Measurements from ENCODE around the gene OSBPL3. TPM values are rescaled to one million over a fixed set of nuclear protein-coding genes. Genes with fewer than 3 reads are reported as not detected.
A peak's percentile ranks its signal among the peaks of the same experiment; 100 is the strongest.

Gene OSBPL3
- total RNA-seq, 2 experiments from 2014 or later, result 41.2 to 45.1 TPM

- Mint-ChIP-seq H3K27ac (no peak overlapping the region), H3K4me1 (ENCODE audit: low read depth) (peaks cover 65% of the 10 kb centered on the region)
- POLR2A ChIA-PET, result no interaction called here
These were observed 30.1 kb downstream of the OSBPL3 start for GRCh38 chr7:24949884-24950283.

GRCh38 chr7:24948739-24949138, 31.2 kb downstream of the OSBPL3 start:
- intact Hi-C loops (cut with micrococcal nuclease), result loop anchor here (1.0 kb wide), 1 partner anchor 18 kb away; no protein-coding TSS in a partner anchor
- Mint-ChIP-seq H3K27ac (peak overlapping the region; percentile 3), H3K36me3 (no peaks in the 10 kb centered on the region), H3K4me3 (no peak overlapping the region), H3K9me3 (no peaks in the 10 kb centered on the region), H3K27me3 (no peaks in the 10 kb centered on the region), H3K4me1 (ENCODE audit: low read depth) (peaks cover 59% of the 10 kb centered on the region)
- ChIA-PET POLR2A (interaction anchor here (1.3 to 1.9 kb wide), 2 partner anchors 24 to 122 kb away, joined by 3 to 5 read pairs; no protein-coding TSS in a partner anchor), CTCF (interaction anchor here (1.1 to 6.1 kb wide), 4 partner anchors 32 to 150 kb away, joined by 3 to 30 read pairs (median 4); partner anchors contain the start of gene OSBPL3)
- DNase-seq, result no peak

More at GRCh38 chr7:24949884-24950283, 30.1 kb downstream of the OSBPL3 start:
- no peak overlapping the region for H3K4me3 Mint-ChIP-seq
- no peaks in the 10 kb centered on the region for H3K9me3 Mint-ChIP-seq
- no peaks in the 10 kb centered on the region for H3K36me3 Mint-ChIP-seq
- CTCF ChIA-PET, result interaction anchor here (0.8 to 6.1 kb wide), 3 partner anchors 31 to 137 kb away, joined by 3 to 30 read pairs (median 3); partner anchors contain the start of gene OSBPL3
- no peak for DNase-seq
- intact Hi-C loops (cut with micrococcal nuclease), result loop anchor here (1.0 kb wide), 1 partner anchor 16 kb away; no protein-coding TSS in a partner anchor
- no peaks in the 10 kb centered on the region for H3K27me3 Mint-ChIP-seq

GRCh38 chr7:24946467-24946866, 33.5 kb downstream of the OSBPL3 start:
- no peaks in the 10 kb centered on the region for H3K36me3 Mint-ChIP-seq

GRCh38 chr7:24945899-24946298, 34.1 kb downstream of the OSBPL3 start:
- Mint-ChIP-seq H3K4me1 (ENCODE audit: low read depth) (peaks cover 56% of the 10 kb centered on the region), H3K4me3 (no peak overlapping the region), H3K9me3 (no peaks in the 10 kb centered on the region), H3K27me3 (no peaks in the 10 kb centered on the region), H3K36me3 (no peaks in the 10 kb centered on the region), H3K27ac (no peak overlapping the region)
- ChIA-PET CTCF (interaction anchor here (1.5 to 6.1 kb wide), 2 partner anchors 11 to 35 kb away, joined by 3 to 30 read pairs; partner anchors contain the start of gene OSBPL3), POLR2A (no interaction called here)
- intact Hi-C loops (cut with micrococcal nuclease), result no loop called here
- DNase-seq, result no peak

More at GRCh38 chr7:24946467-24946866, 33.5 kb downstream of the OSBPL3 start:
- POLR2A ChIA-PET, result no interaction called here
- intact Hi-C loops (cut with micrococcal nuclease), result no loop called here
- Mint-ChIP-seq H3K4me1 (ENCODE audit: low read depth) (peaks cover 60% of the 10 kb centered on the region), H3K27me3 (no peaks in the 10 kb centered on the region), H3K9me3 (no peaks in the 10 kb centered on the region), H3K4me3 (no peak overlapping the region), H3K27ac (no peak overlapping the region)
- CTCF ChIA-PET, result interaction anchor here (0.9 to 6.1 kb wide), 3 partner anchors 9 to 34 kb away, joined by 3 to 30 read pairs (median 3); partner anchors contain the start of gene OSBPL3
- DNase-seq, result no peak

- intact Hi-C loops (cut with micrococcal nuclease), result no loop called here
- no peaks in the 10 kb centered on the region for H3K9me3 Mint-ChIP-seq
- H3K36me3 Mint-ChIP-seq, result peaks cover under 1% of the 10 kb centered on the region
- ChIA-PET POLR2A (no interaction called here), CTCF (no interaction called here)
- peaks cover 46% of the 10 kb centered on the region for H3K4me1 Mint-ChIP-seq (ENCODE audit: low read depth)
- H3K27ac Mint-ChIP-seq, result no peak overlapping the region
- H3K4me3 Mint-ChIP-seq, result no peak overlapping the region
- DNase-seq, result no peak
- no peaks in the 10 kb centered on the region for H3K27me3 Mint-ChIP-seq
These were observed 36.7 kb downstream of the OSBPL3 start for GRCh38 chr7:24943096-24943948.

- intact Hi-C loops (cut with micrococcal nuclease), result no loop called here
- H3K27ac Mint-ChIP-seq, result no peak overlapping the region
- H3K27me3 Mint-ChIP-seq, result no peaks in the 10 kb centered on the region
- H3K4me1 Mint-ChIP-seq (ENCODE audit: low read depth), result peaks cover 42% of the 10 kb centered on the region
- ChIA-PET CTCF (no interaction called here), POLR2A (no interaction called here)
- H3K4me3 Mint-ChIP-seq, result no peak overlapping the region
- no peak for DNase-seq
- peaks cover 9% of the 10 kb centered on the region for H3K36me3 Mint-ChIP-seq
- H3K9me3 Mint-ChIP-seq, result peaks cover 5% of the 10 kb centered on the region
These were observed 37.8 kb downstream of the OSBPL3 start for GRCh38 chr7:24942226-24942625.

GRCh38 chr7:24939416-24939815, 40.6 kb downstream of the OSBPL3 start:
- ChIA-PET POLR2A (interaction anchor here (0.8 kb wide), 1 partner anchor 40 kb away, joined by 3 read pairs; no protein-coding TSS in a partner anchor), CTCF (no interaction called here)
- no peak for DNase-seq
- H3K9me3 Mint-ChIP-seq, result peaks cover 11% of the 10 kb centered on the region
- no peak overlapping the region for H3K27ac Mint-ChIP-seq
- H3K4me3 Mint-ChIP-seq, result no peak overlapping the region
- H3K36me3 Mint-ChIP-seq, result peaks cover 14% of the 10 kb centered on the region
- H3K4me1 Mint-ChIP-seq (ENCODE audit: low read depth), result peaks cover 46% of the 10 kb centered on the region
- H3K27me3 Mint-ChIP-seq, result no peaks in the 10 kb centered on the region
- intact Hi-C loops (cut with micrococcal nuclease), result no loop called here

- no peak for DNase-seq
- intact Hi-C loops (cut with micrococcal nuclease), result no loop called here
- Mint-ChIP-seq H3K27ac (peak overlapping the region; percentile 31), H3K4me3 (no peak overlapping the region), H3K4me1 (ENCODE audit: low read depth) (peaks cover 59% of the 10 kb centered on the region), H3K27me3 (no peaks in the 10 kb centered on the region), H3K36me3 (peaks cover 16% of the 10 kb centered on the region), H3K9me3 (peaks cover 11% of the 10 kb centered on the region)
- CTCF ChIA-PET, result no interaction called here
- POLR2A ChIA-PET, result interaction anchor here (0.7 kb wide), 1 partner anchor 43 kb away, joined by 3 read pairs; no protein-coding TSS in a partner anchor
These were observed 43.7 kb downstream of the OSBPL3 start for GRCh38 chr7:24936121-24936824.

GRCh38 chr7:24933298-24933697, 46.7 kb downstream of the OSBPL3 start:
- Mint-ChIP-seq H3K9me3 (peaks cover 11% of the 10 kb centered on the region), H3K27ac (no peak overlapping the region), H3K27me3 (no peaks in the 10 kb centered on the region), H3K4me3 (no peak overlapping the region), H3K36me3 (peaks cover 25% of the 10 kb centered on the region), H3K4me1 (ENCODE audit: low read depth) (peaks cover 59% of the 10 kb centered on the region)
- CTCF ChIA-PET, result interaction anchor here (0.8 to 1.2 kb wide), 2 partner anchors 12 to 136 kb away, joined by 3 read pairs; no protein-coding TSS in a partner anchor
- POLR2A ChIA-PET, result no interaction called here
- no peak for DNase-seq
- intact Hi-C loops (cut with micrococcal nuclease), result no loop called here

GRCh38 chr7:24932815-24933214, 47.2 kb downstream of the OSBPL3 start:
- H3K36me3 Mint-ChIP-seq, result peaks cover 22% of the 10 kb centered on the region
- CTCF ChIA-PET, result interaction anchor here (0.8 to 1.2 kb wide), 2 partner anchors 12 to 137 kb away, joined by 3 read pairs; no protein-coding TSS in a partner anchor
- no peak overlapping the region for H3K27ac Mint-ChIP-seq
- no peak overlapping the region for H3K4me3 Mint-ChIP-seq
- POLR2A ChIA-PET, result interaction anchor here (0.9 kb wide), 1 partner anchor 27 kb away, joined by 3 read pairs; no protein-coding TSS in a partner anchor
- no peak for DNase-seq
- peaks cover 58% of the 10 kb centered on the region for H3K4me1 Mint-ChIP-seq (ENCODE audit: low read depth)
- H3K9me3 Mint-ChIP-seq, result peaks cover 11% of the 10 kb centered on the region
- intact Hi-C loops (cut with micrococcal nuclease), result no loop called here
- no peaks in the 10 kb centered on the region for H3K27me3 Mint-ChIP-seq

- no peaks in the 10 kb centered on the region for H3K27me3 Mint-ChIP-seq
- no peak for DNase-seq
- H3K27ac Mint-ChIP-seq, result no peak overlapping the region
- H3K4me3 Mint-ChIP-seq, result no peak overlapping the region
- ChIA-PET POLR2A (interaction anchor here (0.9 kb wide), 1 partner anchor 27 kb away, joined by 3 read pairs; no protein-coding TSS in a partner anchor), CTCF (no interaction called here)
- intact Hi-C loops (cut with micrococcal nuclease), result no loop called here
- peaks cover 7% of the 10 kb centered on the region for H3K9me3 Mint-ChIP-seq
- peaks cover 58% of the 10 kb centered on the region for H3K4me1 Mint-ChIP-seq (ENCODE audit: low read depth)
- peaks cover 19% of the 10 kb centered on the region for H3K36me3 Mint-ChIP-seq
These were observed 47.6 kb downstream of the OSBPL3 start for GRCh38 chr7:24932389-24932788.

- Mint-ChIP-seq H3K9me3 (peaks cover 4% of the 10 kb centered on the region), H3K27me3 (no peaks in the 10 kb centered on the region), H3K4me1 (ENCODE audit: low read depth) (peaks cover 60% of the 10 kb centered on the region), H3K4me3 (no peak overlapping the region), H3K36me3 (peaks cover 17% of the 10 kb centered on the region), H3K27ac (no peak overlapping the region)
- DNase-seq, result no peak
- POLR2A ChIA-PET, result no interaction called here
- intact Hi-C loops (cut with micrococcal nuclease), result no loop called here
- CTCF ChIA-PET, result no interaction called here
These were observed 48.1 kb downstream of the OSBPL3 start for GRCh38 chr7:24931844-24932243.
